PC-3 (cell line): ENCODE data around the gene ANO4.

Experiments
- CTCF ChIP-seq: fragments of 300-600 bp; sonication (generic); conservative IDR thresholded peaks from 2 replicates; pipeline ENCODE4 v1.5.1; 2017; ENCODE audit warnings: antibody characterized with exemption, low read depth, mild to moderate bottlenecking, low read length
- EZH2phosphoT487 ChIP-seq: fragments of 300-600 bp; sonication (generic); IDR thresholded peaks from 2 replicates; pipeline ENCODE4 v1.6.1; 2018; ENCODE audit warnings: mild to moderate bottlenecking, antibody characterized with exemption, low read length, borderline replicate concordance

- TF ChIP-seq CTCF (no peak), EZH2phosphoT487 (no peak)
Observed at GRCh38 chr12:100755186-100755585, 39.4 kb upstream of the ANO4 start.
